ENCODE measurements around the gene AGBL5. TPM values are rescaled to one million over a fixed set of nuclear protein-coding genes. Genes with fewer than 3 reads are reported as not detected.
"Not testable (repeated sequence)": the region's sequence is repeated elsewhere in the genome, so short reads cannot be mapped to it uniquely, and the experiment has no call there.

The AGBL5 gene
- polyA plus RNA-seq, 2 of the 4 experiments (the other 2 are of a cell fraction), result 25.5 to 52.7 TPM

DNA sequence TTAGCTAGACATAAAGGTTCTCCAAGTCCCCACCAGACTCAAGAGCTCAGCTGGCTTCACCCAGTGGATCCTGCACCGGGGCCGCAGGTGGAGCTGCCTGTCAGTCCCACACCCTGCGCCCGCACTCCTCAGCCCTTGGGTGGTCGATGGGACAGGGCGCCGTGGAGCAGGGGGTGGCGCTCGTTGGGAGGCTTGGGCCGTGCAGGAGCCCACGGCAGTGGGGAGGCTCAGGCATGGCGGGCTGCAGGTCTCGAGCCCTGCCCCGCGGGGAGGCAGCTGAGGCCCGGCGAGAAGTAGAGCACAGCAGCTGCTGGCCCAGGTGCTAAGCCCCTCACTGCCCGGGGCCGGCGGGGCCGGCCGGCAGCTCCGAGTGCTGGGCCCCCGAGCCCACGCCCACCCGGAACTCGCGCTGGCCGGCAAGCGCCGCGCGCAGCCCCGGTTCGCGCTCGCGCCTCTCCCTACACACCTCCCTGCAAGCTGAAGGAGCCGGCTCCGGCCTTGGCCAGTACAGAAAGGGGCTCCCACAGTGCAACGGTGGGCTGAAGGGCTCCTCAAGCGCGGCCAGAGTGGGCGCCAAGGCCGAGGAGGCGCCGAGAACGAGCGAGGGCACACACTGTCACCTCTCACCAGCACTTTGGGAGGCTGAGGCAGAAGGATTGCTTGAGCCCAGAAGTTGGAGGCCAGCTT lies 60.1 kb downstream of the AGBL5 start:
- FAIRE-seq, POLR2A ChIA-PET: not testable (repeated sequence)

DNA sequence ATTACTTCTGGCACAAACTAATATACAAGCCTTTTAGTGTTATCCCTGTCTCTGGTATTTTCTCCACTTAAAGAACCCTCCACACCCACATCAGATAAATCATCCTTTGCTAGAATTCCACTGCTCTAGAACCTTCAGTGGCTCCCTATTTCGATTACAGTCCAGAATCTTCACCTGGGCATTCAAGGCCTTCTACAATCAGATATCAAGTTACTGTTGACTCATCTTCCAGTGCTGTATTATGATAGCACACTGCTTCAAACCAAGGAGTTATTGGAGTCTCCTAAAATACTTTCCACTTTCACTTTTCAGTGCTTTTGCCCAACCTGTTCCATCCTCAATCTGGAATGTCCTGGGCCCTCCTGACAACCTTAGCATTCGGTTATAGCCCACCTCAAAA lies 64.1 kb downstream of the AGBL5 start:
- TF ChIP-seq EHF (CRISPR knock-in tag; IDR thresholded peaks at IDR 0.05) (no peak), EHMT2 (IDR thresholded peaks at IDR 0.05; ENCODE audit: low read depth) (no peak), ZFP36 (IDR thresholded peaks at IDR 0.05; ENCODE audit: borderline replicate concordance, partially characterized antibody) (peak; percentile 71), KDM1A (IDR thresholded peaks at IDR 0.05; ENCODE audit: low read depth) (0 out of 2 replicates have a peak, but pooled peaks have one; percentile 16), EP300 (IDR thresholded peaks at IDR 0.05) (no peak)
- TF ChIP-seq, protein P1, sequence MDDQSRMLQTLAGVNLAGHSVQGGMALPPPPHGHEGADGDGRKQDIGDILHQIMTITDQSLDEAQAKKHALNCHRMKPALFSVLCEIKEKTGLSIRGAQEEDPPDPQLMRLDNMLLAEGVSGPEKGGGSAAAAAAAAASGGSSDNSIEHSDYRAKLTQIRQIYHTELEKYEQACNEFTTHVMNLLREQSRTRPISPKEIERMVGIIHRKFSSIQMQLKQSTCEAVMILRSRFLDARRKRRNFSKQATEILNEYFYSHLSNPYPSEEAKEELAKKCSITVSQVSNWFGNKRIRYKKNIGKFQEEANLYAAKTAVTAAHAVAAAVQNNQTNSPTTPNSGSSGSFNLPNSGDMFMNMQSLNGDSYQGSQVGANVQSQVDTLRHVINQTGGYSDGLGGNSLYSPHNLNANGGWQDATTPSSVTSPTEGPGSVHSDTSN (IDR thresholded peaks at IDR 0.05), result no peak
- ATAC-seq (no peak), FAIRE-seq (no peak), DNase-seq (ENCODE audit: low read depth in 1 of 2, low spot score in 1 of 2) (no peak)
- Histone ChIP-seq H3K9me3 (no peaks in the 10 kb centered on the region), H3K4me1 (0 out of 3 replicates have a peak, but pooled peaks cover 4% of the 10 kb centered on the region), H3K4me3 (no peak overlapping the region), H3K4me2 (no peak overlapping the region), H3K27ac (no peak overlapping the region)
- CTCF ChIA-PET, result interaction anchor here (0.6 to 4.2 kb wide), 7 partner anchors 8 to 353 kb away, joined by 3 to 28 read pairs (median 6); partner anchors contain the start of genes ABHD1 and PREB
- POLR2A ChIA-PET, result no interaction called here
- WGBS (ENCODE audit: missing lambda C conversion rate), result 44% methylated on average over 2 of the region's 2 CpGs

More for the DNA sequence above, 60.1 kb downstream of the AGBL5 start:
- not testable (repeated sequence) for DNase-seq (ENCODE audit: low read depth in 1 of 2, low spot score in 1 of 2); H3K4me1 ChIP-seq; ATAC-seq; H3K4me2 ChIP-seq; H3K4me3 ChIP-seq; H3K9me3 ChIP-seq; H3K27ac ChIP-seq
- 90% methylated on average over 47 of the region's 49 CpGs for WGBS (ENCODE audit: missing lambda C conversion rate)
- CTCF ChIA-PET, result interaction anchor here (1.1 to 4.2 kb wide), 12 partner anchors 9 to 192 kb away, joined by 3 to 28 read pairs (median 4); partner anchors contain the start of genes ABHD1 and TRIM54

DNA sequence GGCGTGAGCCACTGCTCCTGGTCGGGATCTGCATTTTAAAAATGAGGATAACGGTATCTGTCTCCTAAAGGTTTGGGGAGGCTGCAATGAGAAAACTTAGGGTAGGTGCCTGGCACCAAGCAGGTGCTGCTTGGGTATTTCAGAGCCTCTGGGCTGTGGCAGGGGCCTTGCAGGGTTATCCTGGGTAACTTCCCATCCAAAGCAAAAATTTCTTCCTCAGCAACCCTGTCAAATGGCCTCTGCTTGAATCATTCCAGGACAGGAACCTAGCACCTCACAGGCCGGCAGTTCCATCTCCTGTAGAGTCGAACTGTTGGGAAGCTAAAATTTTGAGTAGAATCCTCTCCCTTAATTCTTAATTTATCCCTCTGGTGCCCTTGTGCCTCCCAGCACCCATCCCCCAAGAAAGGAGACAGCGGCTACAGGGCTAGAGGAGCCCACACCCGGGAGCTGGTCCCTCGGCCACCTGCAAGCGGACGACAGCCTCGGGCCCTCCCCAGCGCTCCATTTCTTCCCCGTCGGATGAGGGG lies 66.6 kb downstream of the AGBL5 start:
- H3K27ac ChIP-seq, result peak overlapping the region; percentile 71 to 88; a peak in 5 of 6 replicates
- H3K4me3 ChIP-seq, result peak overlapping the region; percentile 56
- peak overlapping the region; percentile 86 for H3K4me2 ChIP-seq
- CTCF ChIA-PET, result interaction anchor here (0.9 to 3.4 kb wide), 5 partner anchors 14 to 272 kb away, joined by 3 to 14 read pairs (median 3); no protein-coding TSS in a partner anchor
- 0 out of 3 replicates have a peak, but pooled peaks cover 4% of the 10 kb centered on the region for H3K4me1 ChIP-seq
- no peaks in the 10 kb centered on the region for H3K9me3 ChIP-seq
- no peak for TF ChIP-seq ZSCAN20 (CRISPR knock-in tag; IDR thresholded peaks at IDR 0.05)
- no peak for TF ChIP-seq SREBF2 (IDR thresholded peaks at IDR 0.05)
- no peak for TF ChIP-seq CBX8 (IDR thresholded peaks at IDR 0.05)
- TF ChIP-seq CHD4 (IDR thresholded peaks at IDR 0.05; ENCODE audit: borderline replicate concordance), result no peak
- no peak for TF ChIP-seq KDM1A (IDR thresholded peaks at IDR 0.05; ENCODE audit: low read depth)
- TF ChIP-seq RNF2 (IDR thresholded peaks at IDR 0.05; ENCODE audit: borderline replicate concordance, low read depth), result no peak
- no peak for TF ChIP-seq RFX5 (IDR thresholded peaks at IDR 0.05)
- TF ChIP-seq ZC3H11A (IDR thresholded peaks at IDR 0.05), result no peak
- TF ChIP-seq FOSB (CRISPR knock-in tag; IDR thresholded peaks at IDR 0.05), result no peak
- TF ChIP-seq RCOR1 (IDR thresholded peaks at IDR 0.05; ENCODE audit: low read depth, low read length), result no peak
- no peak for TF ChIP-seq TP53 (CRISPR knock-in tag; IDR thresholded peaks at IDR 0.05)
- no peak for TF ChIP-seq POLR2AphosphoS2 (conservative IDR thresholded peaks at IDR 0.05; ENCODE audit: low read length)
- no peak for TF ChIP-seq NFE2L2 (conservative IDR thresholded peaks at IDR 0.05; ENCODE audit: low read length)
- TF ChIP-seq, protein P2, sequence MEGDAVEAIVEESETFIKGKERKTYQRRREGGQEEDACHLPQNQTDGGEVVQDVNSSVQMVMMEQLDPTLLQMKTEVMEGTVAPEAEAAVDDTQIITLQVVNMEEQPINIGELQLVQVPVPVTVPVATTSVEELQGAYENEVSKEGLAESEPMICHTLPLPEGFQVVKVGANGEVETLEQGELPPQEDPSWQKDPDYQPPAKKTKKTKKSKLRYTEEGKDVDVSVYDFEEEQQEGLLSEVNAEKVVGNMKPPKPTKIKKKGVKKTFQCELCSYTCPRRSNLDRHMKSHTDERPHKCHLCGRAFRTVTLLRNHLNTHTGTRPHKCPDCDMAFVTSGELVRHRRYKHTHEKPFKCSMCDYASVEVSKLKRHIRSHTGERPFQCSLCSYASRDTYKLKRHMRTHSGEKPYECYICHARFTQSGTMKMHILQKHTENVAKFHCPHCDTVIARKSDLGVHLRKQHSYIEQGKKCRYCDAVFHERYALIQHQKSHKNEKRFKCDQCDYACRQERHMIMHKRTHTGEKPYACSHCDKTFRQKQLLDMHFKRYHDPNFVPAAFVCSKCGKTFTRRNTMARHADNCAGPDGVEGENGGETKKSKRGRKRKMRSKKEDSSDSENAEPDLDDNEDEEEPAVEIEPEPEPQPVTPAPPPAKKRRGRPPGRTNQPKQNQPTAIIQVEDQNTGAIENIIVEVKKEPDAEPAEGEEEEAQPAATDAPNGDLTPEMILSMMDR (IDR thresholded peaks at IDR 0.05), result no peak
- no peak for TF ChIP-seq ZFP36 (IDR thresholded peaks at IDR 0.05; ENCODE audit: borderline replicate concordance, partially characterized antibody)
- WGBS (ENCODE audit: missing lambda C conversion rate), result 74% methylated on average over 12 of the region's 14 CpGs
- FAIRE-seq (no peak), ATAC-seq (peak; percentile 11 to 16; a peak in 3 of 6 replicates), DNase-seq (ENCODE audit: low read depth in 1 of 2, low spot score in 1 of 2) (no peak)
- POLR2A ChIA-PET, result no interaction called here
